ENCODE measurements around the gene ARID3B. TPM values are rescaled to one million over a fixed set of nuclear protein-coding genes. Genes with fewer than 3 reads are reported as not detected.

The ARID3B gene
- total and polyA plus RNA-seq, 12 donors, result 1.0 to 7.1 (median 3.5) TPM

GRCh38 chr15:74585857-74586256, 44.8 kb downstream of the ARID3B start:
- WGBS, 4 donors, result 86 to 92% (median 88%) methylated on average over 8 to 9 of the region's 9 CpGs
- intact Hi-C loops (cut with DNase I), result no loop called here
- TF ChIP-seq CTCF (IDR thresholded peaks at IDR 0.05), result no peak
- TF ChIP-seq POLR2A (IDR thresholded peaks at IDR 0.05), result no peak
- no peaks in the 10 kb centered on the region for H3K27me3 ChIP-seq
- H3K27ac ChIP-seq, result no peak overlapping the region
- peaks cover 3 to 10% of the 10 kb centered on the region in 2 donors for H3K4me1 ChIP-seq (replicated peaks in 1 of 2)
- no peak overlapping the region for H3K4me3 ChIP-seq
- DNase-seq, result no peak
- no peaks in the 10 kb centered on the region for H3K9me3 ChIP-seq (replicated peaks in 1 of 3)
- H3K36me3 ChIP-seq (replicated peaks in 1 of 2), result peaks cover 0 to 3% of the 10 kb centered on the region in 2 donors

- TF ChIP-seq POLR2A (IDR thresholded peaks at IDR 0.05), result no peak
- TF ChIP-seq CTCF (IDR thresholded peaks at IDR 0.05), result no peak
- Histone ChIP-seq H3K36me3 (replicated peaks in 1 of 2) (peaks cover 0 to 17% of the 10 kb centered on the region in 2 donors), H3K27ac (no peak overlapping the region), H3K9me3 (replicated peaks in 1 of 3) (no peaks in the 10 kb centered on the region), H3K4me3 (no peak overlapping the region), H3K4me1 (replicated peaks in 1 of 2) (peaks cover 3 to 7% of the 10 kb centered on the region in 2 donors), H3K27me3 (no peaks in the 10 kb centered on the region)
- WGBS, 4 donors, result 88 to 94% (median 90%) methylated on average over 5 to 6 of the region's 6 CpGs
- intact Hi-C loops (cut with DNase I), result no loop called here
- no peak for DNase-seq
Measured at GRCh38 chr15:74589826-74590225, 48.8 kb downstream of the ARID3B start.

- no peak for TF ChIP-seq POLR2A (IDR thresholded peaks at IDR 0.05)
- no peak for TF ChIP-seq CTCF (IDR thresholded peaks at IDR 0.05)
- Histone ChIP-seq H3K27me3 (no peaks in the 10 kb centered on the region), H3K4me3 (no peak overlapping the region), H3K27ac (no peak overlapping the region), H3K9me3 (replicated peaks in 1 of 3) (no peaks in the 10 kb centered on the region), H3K36me3 (replicated peaks in 1 of 2) (peaks cover 0 to 17% of the 10 kb centered on the region in 2 donors), H3K4me1 (replicated peaks in 1 of 2) (no peaks in the 10 kb centered on the region)
- intact Hi-C loops (cut with DNase I), result no loop called here
- DNase-seq, result no peak
- WGBS, 4 donors, result 85 to 92% (median 88%) methylated on average over 3 of the region's 3 CpGs
Measured at GRCh38 chr15:74592222-74592621, 51.2 kb downstream of the ARID3B start.

- Histone ChIP-seq H3K27ac (no peak overlapping the region), H3K36me3 (replicated peaks in 1 of 2) (peaks cover 0 to 17% of the 10 kb centered on the region in 2 donors), H3K27me3 (no peaks in the 10 kb centered on the region), H3K4me3 (no peak overlapping the region), H3K4me1 (replicated peaks in 1 of 2) (peaks cover 0 to 5% of the 10 kb centered on the region in 2 donors), H3K9me3 (replicated peaks in 1 of 3) (no peaks in the 10 kb centered on the region)
- DNase-seq, result no peak
- TF ChIP-seq POLR2A (IDR thresholded peaks at IDR 0.05) (no peak), CTCF (IDR thresholded peaks at IDR 0.05) (no peak)
- intact Hi-C loops (cut with DNase I), result no loop called here
- 81 to 96% (median 91%) methylated on average over 1 to 7 of the region's 7 CpGs for WGBS, 4 donors
Measured at GRCh38 chr15:74593122-74593521, 52.1 kb downstream of the ARID3B start.

Data from adrenal gland (tissue), 12 donors.